Parathyroid adenoma (tissue), 2 donors: ENCODE results near the gene USP33.

Experiments used
- H2AFZ ChIP-seq: fragments of 300-600 bp; sonication (generic); one replicate; pipeline ENCODE4 v1.7.0; 2017; ENCODE audit warnings: antibody characterized with exemption, mild to moderate bottlenecking
- H3K27ac ChIP-seq: fragments of 300-600 bp; sonication (generic); one replicate; pipeline ENCODE4 v1.7.0; 2017
- H3K27me3 ChIP-seq: fragments of 300-600 bp; sonication (generic); one replicate; pipeline ENCODE4 v1.7.0; 2017; ENCODE audit warnings: low read length; ENCODE audit not compliant: control insufficient read depth, insufficient read depth
- H3K36me3 ChIP-seq: fragments of 300-600 bp; sonication (generic); one replicate; pipeline ENCODE4 v1.7.0; 2017; ENCODE audit warnings: low read length; ENCODE audit not compliant: control insufficient read depth, insufficient read depth
- H3K4me1 ChIP-seq: fragments of 300-600 bp; sonication (generic); one replicate; pipeline ENCODE4 v1.7.0; 2017; ENCODE audit warnings: control low read depth
- H3K4me2 ChIP-seq: fragments of 300-600 bp; sonication (generic); one replicate; pipeline ENCODE4 v1.7.0; 2017; ENCODE audit warnings: low read length
- H3K4me3 ChIP-seq: fragments of 300-600 bp; sonication (generic); one replicate; pipeline ENCODE4 v1.7.0; 2017; ENCODE audit warnings: low read depth, low read length
- H3K79me2 ChIP-seq: fragments of 300-600 bp; sonication (generic); one replicate; pipeline ENCODE4 v1.7.0; 2017; ENCODE audit warnings: control low read depth
- H3K9ac ChIP-seq: fragments of 300-600 bp; sonication (generic); one replicate; pipeline ENCODE4 v1.7.0; 2017; ENCODE audit warnings: mild to moderate bottlenecking
- H3K9me3 ChIP-seq: fragments of 300-600 bp; sonication (generic); one replicate; pipeline ENCODE4 v1.7.0; 2017; ENCODE audit warnings: low read length; ENCODE audit not compliant: control insufficient read depth
- TF ChIP-seq, protein P1 (sequence below): fragments of 300-600 bp; sonication (generic); IDR thresholded peaks from one replicate; pipeline ENCODE4 v1.7.0; 2017; ENCODE audit warnings: antibody characterized with exemption, mild to moderate bottlenecking
- donor health status: primary hyperparathyroidism.

Gene USP33

DNA sequence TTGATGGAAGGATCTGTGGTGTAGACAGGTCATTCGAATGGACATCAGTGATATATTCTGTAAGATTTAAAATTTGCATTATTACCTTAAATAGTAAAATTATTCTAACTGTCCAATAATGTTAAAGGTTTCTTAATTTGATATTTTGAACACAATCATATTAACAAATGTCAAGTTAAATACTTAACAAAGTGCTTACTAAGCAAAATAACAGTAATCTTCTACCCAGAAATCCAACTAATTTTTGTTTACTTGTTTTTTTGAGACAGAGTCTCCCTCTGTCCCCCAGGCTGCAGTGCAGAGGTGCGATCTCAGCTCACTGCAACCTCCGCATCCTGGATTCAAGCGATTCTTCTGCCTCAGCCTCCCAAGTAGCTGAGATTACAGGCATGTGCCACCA is 33.9 kb downstream of the USP33 start:
- Histone ChIP-seq H3K4me1 (no peaks in the 10 kb centered on the region), H3K4me3 (no peak overlapping the region), H3K27ac (no peak overlapping the region), H3K27me3 (no peaks in the 10 kb centered on the region), H2AFZ (no peak overlapping the region), H3K4me2 (no peak overlapping the region), H3K79me2 (no peaks in the 10 kb centered on the region), H3K36me3 (no peaks in the 10 kb centered on the region), H3K9ac (no peak overlapping the region), H3K9me3 (no peaks in the 10 kb centered on the region)
- TF ChIP-seq, protein P1, sequence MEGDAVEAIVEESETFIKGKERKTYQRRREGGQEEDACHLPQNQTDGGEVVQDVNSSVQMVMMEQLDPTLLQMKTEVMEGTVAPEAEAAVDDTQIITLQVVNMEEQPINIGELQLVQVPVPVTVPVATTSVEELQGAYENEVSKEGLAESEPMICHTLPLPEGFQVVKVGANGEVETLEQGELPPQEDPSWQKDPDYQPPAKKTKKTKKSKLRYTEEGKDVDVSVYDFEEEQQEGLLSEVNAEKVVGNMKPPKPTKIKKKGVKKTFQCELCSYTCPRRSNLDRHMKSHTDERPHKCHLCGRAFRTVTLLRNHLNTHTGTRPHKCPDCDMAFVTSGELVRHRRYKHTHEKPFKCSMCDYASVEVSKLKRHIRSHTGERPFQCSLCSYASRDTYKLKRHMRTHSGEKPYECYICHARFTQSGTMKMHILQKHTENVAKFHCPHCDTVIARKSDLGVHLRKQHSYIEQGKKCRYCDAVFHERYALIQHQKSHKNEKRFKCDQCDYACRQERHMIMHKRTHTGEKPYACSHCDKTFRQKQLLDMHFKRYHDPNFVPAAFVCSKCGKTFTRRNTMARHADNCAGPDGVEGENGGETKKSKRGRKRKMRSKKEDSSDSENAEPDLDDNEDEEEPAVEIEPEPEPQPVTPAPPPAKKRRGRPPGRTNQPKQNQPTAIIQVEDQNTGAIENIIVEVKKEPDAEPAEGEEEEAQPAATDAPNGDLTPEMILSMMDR, result no peak

DNA sequence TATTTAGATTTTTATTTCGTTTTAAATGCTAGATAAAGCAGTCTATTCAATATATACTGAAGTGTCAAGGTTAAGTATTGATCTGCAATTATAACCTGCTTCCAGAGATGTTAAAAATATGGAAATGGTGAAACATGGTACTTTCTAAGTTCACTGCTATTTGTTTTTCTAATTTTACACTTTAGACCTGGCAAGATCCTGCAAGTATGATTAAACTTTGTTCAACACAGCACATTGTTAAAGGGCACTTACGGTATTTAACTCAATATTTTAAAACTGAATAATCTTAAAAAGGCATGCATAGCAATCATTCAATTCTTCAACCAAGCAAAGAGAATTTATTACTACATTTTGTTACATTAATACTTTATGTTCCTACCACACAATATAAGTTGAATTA is 41.5 kb downstream of the USP33 start:
- Histone ChIP-seq H3K27ac (no peak overlapping the region), H3K4me3 (no peak overlapping the region), H3K4me1 (no peaks in the 10 kb centered on the region), H3K79me2 (no peaks in the 10 kb centered on the region), H3K36me3 (no peaks in the 10 kb centered on the region), H3K9me3 (no peaks in the 10 kb centered on the region), H3K27me3 (no peaks in the 10 kb centered on the region), H3K4me2 (no peak overlapping the region), H3K9ac (no peak overlapping the region), H2AFZ (no peak overlapping the region)
- TF ChIP-seq, protein P1, result no peak

DNA sequence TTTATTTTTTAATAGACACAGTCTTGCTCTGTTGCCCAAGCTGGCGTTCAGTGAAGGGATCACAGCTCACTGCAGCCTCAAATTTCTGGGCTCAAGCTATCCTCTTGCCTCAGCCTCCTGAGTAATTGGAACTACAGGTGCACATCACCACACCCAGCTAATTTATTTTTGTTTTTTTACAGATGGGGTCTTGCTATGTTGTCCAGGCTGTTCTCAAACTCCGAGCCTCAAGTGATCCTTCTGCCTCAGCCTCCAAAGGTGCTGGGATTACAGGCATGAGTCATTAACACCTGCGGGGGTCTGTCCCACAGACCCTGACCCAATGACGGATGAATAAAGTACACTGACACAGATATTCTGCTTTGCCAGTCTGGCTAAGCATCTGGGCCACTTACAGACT is 43.6 kb downstream of the USP33 start:
- Histone ChIP-seq H3K4me3 (no peak overlapping the region), H3K36me3 (no peaks in the 10 kb centered on the region), H3K9me3 (no peaks in the 10 kb centered on the region), H3K4me1 (no peaks in the 10 kb centered on the region), H2AFZ (no peak overlapping the region), H3K79me2 (no peaks in the 10 kb centered on the region), H3K27ac (no peak overlapping the region), H3K9ac (no peak overlapping the region), H3K27me3 (no peaks in the 10 kb centered on the region), H3K4me2 (no peak overlapping the region)
- TF ChIP-seq, protein P1, result no peak

DNA sequence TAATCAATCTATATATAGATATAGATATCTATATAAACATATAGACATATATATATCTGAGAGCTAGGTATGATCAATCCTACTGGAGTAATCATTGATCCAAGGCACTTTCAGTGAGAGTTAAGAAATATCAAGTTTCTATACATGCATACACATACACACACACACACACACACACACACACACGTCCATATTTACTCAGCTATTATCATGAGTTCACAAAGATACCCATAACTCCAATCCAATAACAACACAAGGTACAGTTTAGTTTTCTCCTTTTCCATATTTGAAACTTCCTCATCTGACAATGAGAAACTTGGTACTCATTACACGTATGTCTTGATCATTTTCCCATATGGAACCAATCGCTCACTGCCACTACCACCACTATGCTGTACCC is 49.9 kb downstream of the USP33 start:
- H3K79me2 ChIP-seq, result no peaks in the 10 kb centered on the region
- TF ChIP-seq, protein P1, result no peak
- no peak overlapping the region for H3K27ac ChIP-seq
- no peaks in the 10 kb centered on the region for H3K27me3 ChIP-seq
- no peak overlapping the region for H3K4me3 ChIP-seq
- no peaks in the 10 kb centered on the region for H3K36me3 ChIP-seq
- H3K9ac ChIP-seq, result no peak overlapping the region
- H3K4me2 ChIP-seq, result no peak overlapping the region
- no peaks in the 10 kb centered on the region for H3K4me1 ChIP-seq
- H3K9me3 ChIP-seq, result no peaks in the 10 kb centered on the region
- no peak overlapping the region for H2AFZ ChIP-seq

DNA sequence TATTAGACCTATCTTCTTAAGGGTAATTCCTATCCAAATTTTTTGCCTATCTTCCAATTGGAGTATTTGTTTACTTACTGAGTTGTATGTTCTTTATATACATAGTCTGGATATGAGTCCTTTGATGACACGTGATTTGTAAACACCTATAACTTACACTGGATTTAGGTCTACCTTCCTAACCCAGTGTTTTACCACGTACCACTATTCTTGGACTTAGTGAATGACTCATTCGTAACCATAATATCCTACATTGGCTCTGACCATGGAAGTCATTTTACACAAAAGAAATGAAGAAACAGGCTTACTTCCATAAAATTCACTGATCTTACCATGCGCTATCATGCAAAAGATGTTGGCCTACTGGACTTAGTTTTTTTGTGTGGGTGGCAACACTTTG is 53.3 kb downstream of the USP33 start:
- no peaks in the 10 kb centered on the region for H3K27me3 ChIP-seq
- no peaks in the 10 kb centered on the region for H3K79me2 ChIP-seq

More for the DNA sequence above, 53.3 kb downstream of the USP33 start:
- H3K27ac ChIP-seq, result no peak overlapping the region
- H3K4me2 ChIP-seq, result no peak overlapping the region
- H2AFZ ChIP-seq, result no peak overlapping the region
- TF ChIP-seq, protein P1, result no peak
- no peaks in the 10 kb centered on the region for H3K4me1 ChIP-seq
- H3K36me3 ChIP-seq, result no peaks in the 10 kb centered on the region
- H3K4me3 ChIP-seq, result no peak overlapping the region
- no peak overlapping the region for H3K9ac ChIP-seq
- H3K9me3 ChIP-seq, result no peaks in the 10 kb centered on the region
